HG03432 (cell line): Measurements from ENCODE around the gene JTB.
"Not testable (repeated sequence)": the region's sequence is repeated elsewhere in the genome, so short reads cannot be mapped to it uniquely, and the experiment has no call there.

Source experiments
- ATAC-seq: cut with Tn5 transposase; IDR thresholded peaks from one replicate; pipeline ENCODE4 v1.9.1; 2021; ENCODE audit warnings: mild to moderate bottlenecking, moderate library complexity; ENCODE audit not compliant: unreplicated experiment

JTB gene

DNA sequence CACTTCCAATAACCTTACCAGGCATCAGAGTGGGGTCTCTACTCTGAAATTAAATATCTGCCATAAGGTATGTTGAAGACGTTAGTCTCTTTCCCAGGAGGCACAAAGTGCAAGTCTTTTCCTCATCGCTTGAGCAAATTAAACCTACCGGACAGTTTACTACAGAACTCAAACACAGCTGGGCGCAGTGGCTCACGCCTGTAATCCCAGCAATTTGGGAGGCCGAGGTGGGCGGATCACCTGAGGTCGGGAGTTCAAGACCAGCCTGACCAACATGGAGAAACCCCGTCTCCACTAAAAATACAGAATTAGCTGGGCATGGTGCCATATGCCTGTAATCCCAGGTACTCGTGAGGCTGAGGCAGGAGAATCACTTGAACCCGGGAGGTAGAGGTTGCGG, 1.6 kb upstream of the JTB start:
- ATAC-seq, result not testable (repeated sequence)

DNA sequence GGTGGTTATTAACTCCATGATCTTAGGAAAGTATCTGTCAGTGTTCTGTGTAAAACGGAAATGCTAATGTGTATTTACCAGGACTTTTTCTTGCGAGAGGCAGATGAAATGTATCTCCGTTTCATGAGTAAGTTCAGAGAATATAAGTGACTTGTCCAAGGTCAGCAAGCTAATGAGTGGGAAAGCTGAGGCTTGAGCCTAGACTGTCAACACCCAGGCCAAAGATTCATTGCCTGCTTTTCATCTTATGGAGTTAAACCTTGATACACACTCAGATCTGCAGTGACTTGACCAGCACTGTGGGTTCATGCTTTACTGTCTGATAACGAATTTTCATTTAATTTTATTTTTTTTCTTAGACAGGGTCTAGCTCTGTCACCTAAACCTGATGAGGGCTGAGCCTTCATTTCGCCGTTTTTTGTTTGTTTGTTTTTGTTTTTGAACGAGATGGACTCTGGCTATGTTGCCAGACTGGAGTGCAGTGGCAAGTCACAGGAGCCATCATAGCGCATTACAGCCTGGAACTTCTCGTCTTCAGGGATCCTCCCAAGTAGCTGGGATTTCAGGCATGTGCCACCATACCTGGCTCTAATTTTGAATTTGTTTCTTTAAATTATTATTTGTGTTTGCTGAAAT, 918 bp upstream of the JTB start:
- ATAC-seq, result no peak

GRCh38 chr1:153976819-153977249, 640 bp downstream of the JTB start:
- no peak for ATAC-seq

DNA sequence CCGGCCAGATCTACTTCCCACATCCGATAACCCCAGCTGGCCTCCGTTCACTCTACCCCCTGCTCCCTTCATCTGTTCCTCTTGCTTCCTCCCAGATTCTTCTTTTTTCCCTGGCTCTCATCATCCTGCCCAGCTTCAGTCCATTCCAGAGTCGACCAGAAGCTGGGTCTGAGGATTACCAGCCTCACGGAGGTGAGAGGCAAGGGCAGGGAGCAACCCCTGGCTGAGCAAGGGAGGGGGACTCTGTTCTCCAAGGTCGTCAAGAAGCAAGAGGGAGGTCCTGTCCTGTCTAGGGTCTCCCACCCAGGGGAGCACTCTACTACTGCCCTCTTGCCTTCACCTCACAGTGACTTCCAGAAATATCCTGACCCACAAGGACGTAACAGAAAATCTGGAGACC, 3.9 kb downstream of the JTB start:
- no peak for ATAC-seq

DNA sequence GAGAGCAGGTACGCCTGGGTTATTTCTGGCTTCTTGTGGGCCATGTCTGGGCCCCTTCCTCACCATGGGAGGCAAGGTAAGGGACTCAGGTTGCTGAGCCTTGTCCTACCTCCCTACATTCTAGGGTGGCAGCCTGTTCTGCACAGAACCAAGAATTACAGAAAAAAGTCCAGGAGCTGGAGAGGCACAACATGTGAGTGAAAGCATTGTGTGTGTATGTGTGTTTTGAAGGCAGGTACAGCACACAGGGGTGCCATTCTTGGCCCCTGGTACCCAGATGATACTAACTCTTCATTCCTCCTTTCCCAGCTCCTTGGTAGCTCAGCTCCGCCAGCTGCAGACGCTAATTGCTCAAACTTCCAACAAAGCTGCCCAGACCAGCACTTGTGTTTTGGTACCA, 4.4 kb downstream of the JTB start:
- ATAC-seq, result no peak

GRCh38 chr1:153970346-153970745, 7.1 kb downstream of the JTB start:
- no peak for ATAC-seq

- ATAC-seq, result no peak
These were observed 8.5 kb downstream of the JTB start for GRCh38 chr1:153968972-153969371.

- no peak for ATAC-seq
These were observed 9.1 kb downstream of the JTB start for GRCh38 chr1:153968408-153968807.

DNA sequence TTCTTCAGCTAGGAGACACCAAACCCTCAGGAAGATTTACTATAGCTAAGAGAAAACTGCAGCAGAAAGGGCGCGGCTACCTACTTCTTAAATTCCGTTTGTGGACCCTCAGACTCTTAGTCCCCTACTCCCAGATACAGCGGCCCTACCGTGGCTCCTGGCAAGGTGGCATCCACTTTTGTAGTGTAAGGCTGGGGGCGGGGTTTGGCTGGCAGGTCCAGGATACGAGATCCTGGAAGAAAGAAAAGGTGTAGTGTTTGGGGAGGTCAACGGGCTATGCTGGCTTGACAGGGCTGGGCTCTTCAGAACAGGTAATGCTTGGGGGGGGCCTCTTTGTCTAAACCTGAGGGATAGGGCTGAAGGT, 9.5 kb downstream of the JTB start:
- ATAC-seq, result no peak

- ATAC-seq, result peak; percentile 72
These were observed 10.1 kb downstream of the JTB start, which contains the start of gene CREB3L4 for GRCh38 chr1:153967107-153967999. CREB3L4 (plus strand) TSS chr1:153967902; CDS start chr1:153968526, 624 bp downstream.

GRCh38 chr1:153963850-153964331, 13.6 kb downstream of the JTB start:
- ATAC-seq, result no peak

- ATAC-seq, result peak; percentile 50
These were observed 14.2 kb downstream of the JTB start, which contains the start of gene SLC39A1 for GRCh38 chr1:153963030-153963849. SLC39A1 (minus strand) TSS chr1:153963537; CDS start chr1:153962715, 822 bp downstream.

GRCh38 chr1:153962088-153963029, 15.1 kb downstream of the JTB start:
- no peak for ATAC-seq

- no peak for ATAC-seq
These were observed 16.1 kb downstream of the JTB start for GRCh38 chr1:153961421-153961820.

- ATAC-seq, result no peak
These were observed 17.3 kb downstream of the JTB start for GRCh38 chr1:153960206-153960605.

- no peak for ATAC-seq
These were observed 18.0 kb downstream of the JTB start for GRCh38 chr1:153959454-153959853.

GRCh38 chr1:153958961-153959260, 18.6 kb downstream of the JTB start:
- ATAC-seq, result no peak

DNA sequence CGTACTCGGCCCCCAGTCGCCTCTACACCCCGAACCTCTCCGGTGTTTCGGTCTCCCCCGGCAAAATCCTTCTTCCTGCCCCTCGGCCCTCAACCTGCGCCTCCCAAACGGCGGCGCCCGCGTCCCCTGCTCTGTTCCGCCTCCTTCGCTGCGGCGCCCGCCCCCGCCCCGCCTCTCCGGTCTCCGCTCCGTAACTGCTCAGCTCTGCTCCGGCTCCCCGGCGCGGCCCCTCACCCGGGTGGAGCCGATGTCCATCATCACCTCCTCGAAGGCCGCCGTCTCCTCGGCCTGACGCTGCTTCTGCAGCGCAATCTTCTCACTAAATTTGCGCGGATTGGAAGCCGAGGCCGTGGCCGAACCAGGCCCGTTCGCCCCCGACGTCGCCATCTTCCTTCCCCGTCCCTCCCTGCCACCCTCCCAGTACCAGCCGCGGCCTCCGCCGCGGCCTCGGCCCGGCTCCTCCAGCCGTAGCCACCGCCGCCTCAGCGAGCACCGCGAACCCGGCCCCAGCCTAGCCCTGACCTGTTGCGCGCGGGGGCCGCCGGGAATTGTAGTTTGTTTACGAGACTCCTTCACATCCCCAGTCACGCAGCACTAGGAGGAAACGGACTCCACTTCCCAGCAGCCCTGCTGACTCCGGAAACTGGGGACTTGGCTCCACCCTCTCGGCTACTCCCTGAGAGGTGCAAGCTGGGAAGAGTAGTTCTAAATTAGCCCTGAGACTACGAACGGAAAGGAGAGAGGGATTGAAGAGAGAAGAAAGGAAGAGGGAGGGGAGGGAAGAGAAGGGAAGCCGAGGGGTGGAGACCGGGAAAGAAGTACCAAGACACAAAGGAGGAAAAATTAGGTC, 19.1 kb downstream of the JTB start, which contains the start of gene CRTC2:
CRTC2 (minus strand) TSS at position 502 of the 850 bp plus-strand sequence; CDS start at position 387, 115 bp downstream.
- ATAC-seq, result peak; percentile 69

DNA sequence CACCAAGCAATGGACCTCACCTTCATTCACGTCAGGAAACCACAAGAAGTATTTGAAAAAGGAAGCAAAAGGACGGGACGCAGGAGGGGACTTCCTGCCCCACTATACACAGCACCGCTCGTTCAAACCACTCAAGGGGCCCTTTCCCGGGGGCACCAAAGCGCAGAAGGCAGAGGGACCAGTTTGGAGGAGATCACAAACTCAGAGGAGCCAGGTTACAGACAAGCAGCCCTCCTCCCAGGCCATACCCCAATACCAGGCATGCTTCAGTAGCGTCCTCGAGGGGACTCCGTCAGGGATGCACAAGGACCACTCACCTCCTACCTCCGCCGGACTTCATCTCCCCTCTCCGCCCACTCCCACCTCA, 19.7 kb downstream of the JTB start:
- ATAC-seq, result peak; percentile 11
